ENCODE measurements around the gene RPL7A.

DNA sequence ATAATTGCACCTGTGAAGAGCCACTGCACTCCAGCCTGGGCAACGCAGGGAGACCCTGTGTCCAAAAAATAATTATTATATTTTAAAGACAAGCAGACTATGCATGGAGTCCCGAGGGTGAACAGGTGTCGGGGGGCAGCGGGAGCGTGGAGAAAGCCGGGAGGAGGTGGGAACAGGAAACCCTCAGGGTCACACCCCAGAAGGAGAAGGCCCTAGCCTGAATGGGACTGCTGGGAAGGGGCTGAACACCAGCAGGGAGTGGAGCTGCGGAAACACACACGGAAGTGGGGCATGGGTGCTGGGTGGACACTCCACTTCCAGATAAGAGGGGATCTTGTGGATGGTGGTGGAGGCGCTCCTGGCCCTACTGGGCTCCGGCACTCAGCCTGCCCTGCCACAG, 24.8 kb upstream of the RPL7A start:
- TF ChIP-seq, protein P1, sequence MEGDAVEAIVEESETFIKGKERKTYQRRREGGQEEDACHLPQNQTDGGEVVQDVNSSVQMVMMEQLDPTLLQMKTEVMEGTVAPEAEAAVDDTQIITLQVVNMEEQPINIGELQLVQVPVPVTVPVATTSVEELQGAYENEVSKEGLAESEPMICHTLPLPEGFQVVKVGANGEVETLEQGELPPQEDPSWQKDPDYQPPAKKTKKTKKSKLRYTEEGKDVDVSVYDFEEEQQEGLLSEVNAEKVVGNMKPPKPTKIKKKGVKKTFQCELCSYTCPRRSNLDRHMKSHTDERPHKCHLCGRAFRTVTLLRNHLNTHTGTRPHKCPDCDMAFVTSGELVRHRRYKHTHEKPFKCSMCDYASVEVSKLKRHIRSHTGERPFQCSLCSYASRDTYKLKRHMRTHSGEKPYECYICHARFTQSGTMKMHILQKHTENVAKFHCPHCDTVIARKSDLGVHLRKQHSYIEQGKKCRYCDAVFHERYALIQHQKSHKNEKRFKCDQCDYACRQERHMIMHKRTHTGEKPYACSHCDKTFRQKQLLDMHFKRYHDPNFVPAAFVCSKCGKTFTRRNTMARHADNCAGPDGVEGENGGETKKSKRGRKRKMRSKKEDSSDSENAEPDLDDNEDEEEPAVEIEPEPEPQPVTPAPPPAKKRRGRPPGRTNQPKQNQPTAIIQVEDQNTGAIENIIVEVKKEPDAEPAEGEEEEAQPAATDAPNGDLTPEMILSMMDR (IDR thresholded peaks at IDR 0.05; ENCODE audit: insufficient read depth, low read length) = no peak
- no peak for TF ChIP-seq POLR2AphosphoS5 (IDR thresholded peaks at IDR 0.05; ENCODE audit: low read depth)
